Measurements from ENCODE around the gene PLEKHA7.
A peak's percentile ranks its signal among the peaks of the same experiment; 100 is the strongest.

Gene PLEKHA7

DNA sequence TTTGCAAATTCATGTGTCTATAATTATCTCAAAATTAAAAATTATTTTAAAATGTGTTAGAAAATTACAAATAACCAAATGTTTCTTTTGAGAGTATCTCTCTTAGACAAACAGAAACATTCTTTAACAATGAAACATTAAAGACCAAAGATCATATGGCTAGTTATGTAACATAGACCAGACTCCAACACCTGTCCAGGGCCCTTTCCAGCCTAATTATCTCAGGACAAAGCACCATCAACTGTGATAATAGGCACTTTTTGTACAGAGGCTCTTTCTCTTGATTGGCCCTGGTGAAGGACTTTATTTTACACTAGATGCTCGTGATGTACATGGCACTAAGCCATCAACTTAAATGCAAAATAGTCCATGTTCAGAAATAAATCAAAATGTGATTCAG, 5.0 kb upstream of the PLEKHA7 start:
- Histone ChIP-seq H3K4me1 (no peaks in the 10 kb centered on the region), H3K36me3 (no peaks in the 10 kb centered on the region), H3K27me3 (no peaks in the 10 kb centered on the region), H3K4me3 (ENCODE audit: low read depth, low read length) (no peak overlapping the region), H3K9me3 (no peaks in the 10 kb centered on the region)
- TF ChIP-seq, protein P1, sequence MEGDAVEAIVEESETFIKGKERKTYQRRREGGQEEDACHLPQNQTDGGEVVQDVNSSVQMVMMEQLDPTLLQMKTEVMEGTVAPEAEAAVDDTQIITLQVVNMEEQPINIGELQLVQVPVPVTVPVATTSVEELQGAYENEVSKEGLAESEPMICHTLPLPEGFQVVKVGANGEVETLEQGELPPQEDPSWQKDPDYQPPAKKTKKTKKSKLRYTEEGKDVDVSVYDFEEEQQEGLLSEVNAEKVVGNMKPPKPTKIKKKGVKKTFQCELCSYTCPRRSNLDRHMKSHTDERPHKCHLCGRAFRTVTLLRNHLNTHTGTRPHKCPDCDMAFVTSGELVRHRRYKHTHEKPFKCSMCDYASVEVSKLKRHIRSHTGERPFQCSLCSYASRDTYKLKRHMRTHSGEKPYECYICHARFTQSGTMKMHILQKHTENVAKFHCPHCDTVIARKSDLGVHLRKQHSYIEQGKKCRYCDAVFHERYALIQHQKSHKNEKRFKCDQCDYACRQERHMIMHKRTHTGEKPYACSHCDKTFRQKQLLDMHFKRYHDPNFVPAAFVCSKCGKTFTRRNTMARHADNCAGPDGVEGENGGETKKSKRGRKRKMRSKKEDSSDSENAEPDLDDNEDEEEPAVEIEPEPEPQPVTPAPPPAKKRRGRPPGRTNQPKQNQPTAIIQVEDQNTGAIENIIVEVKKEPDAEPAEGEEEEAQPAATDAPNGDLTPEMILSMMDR (IDR thresholded peaks at IDR 0.05; ENCODE audit: low read depth, low read length): no peak
- DNase-seq: no peak

DNA sequence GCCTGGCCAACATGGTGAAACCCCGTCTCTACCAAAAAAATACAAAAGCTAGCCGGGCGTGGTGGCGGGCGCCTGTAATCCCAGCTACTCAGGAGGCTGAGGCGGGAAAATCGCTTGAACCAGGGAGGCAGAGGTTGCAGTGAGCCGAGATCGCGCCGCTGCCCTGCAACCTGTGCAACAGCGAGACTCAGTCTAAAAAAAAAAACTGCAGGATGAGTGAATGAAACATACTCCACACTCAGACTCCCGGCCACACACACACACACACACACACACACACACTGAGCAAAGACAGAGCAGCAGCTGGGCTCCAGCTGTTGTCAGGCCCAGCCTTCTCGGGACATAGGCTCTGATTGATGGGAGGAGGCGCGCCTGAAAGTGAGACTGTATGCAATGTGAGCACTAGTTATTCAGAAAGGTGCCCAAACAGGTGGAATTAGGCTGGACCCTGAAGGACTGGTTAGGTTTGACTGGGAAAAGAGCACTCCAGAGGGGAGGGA, 1.5 kb upstream of the PLEKHA7 start:
- no peaks in the 10 kb centered on the region for H3K9me3 ChIP-seq
- H3K27me3 ChIP-seq: no peaks in the 10 kb centered on the region
- no peaks in the 10 kb centered on the region for H3K36me3 ChIP-seq
- H3K4me3 ChIP-seq (ENCODE audit: low read depth, low read length): no peak overlapping the region
- H3K4me1 ChIP-seq: no peaks in the 10 kb centered on the region
- no peak for DNase-seq
- TF ChIP-seq, protein P1 (IDR thresholded peaks at IDR 0.05; ENCODE audit: low read depth, low read length): no peak

DNA sequence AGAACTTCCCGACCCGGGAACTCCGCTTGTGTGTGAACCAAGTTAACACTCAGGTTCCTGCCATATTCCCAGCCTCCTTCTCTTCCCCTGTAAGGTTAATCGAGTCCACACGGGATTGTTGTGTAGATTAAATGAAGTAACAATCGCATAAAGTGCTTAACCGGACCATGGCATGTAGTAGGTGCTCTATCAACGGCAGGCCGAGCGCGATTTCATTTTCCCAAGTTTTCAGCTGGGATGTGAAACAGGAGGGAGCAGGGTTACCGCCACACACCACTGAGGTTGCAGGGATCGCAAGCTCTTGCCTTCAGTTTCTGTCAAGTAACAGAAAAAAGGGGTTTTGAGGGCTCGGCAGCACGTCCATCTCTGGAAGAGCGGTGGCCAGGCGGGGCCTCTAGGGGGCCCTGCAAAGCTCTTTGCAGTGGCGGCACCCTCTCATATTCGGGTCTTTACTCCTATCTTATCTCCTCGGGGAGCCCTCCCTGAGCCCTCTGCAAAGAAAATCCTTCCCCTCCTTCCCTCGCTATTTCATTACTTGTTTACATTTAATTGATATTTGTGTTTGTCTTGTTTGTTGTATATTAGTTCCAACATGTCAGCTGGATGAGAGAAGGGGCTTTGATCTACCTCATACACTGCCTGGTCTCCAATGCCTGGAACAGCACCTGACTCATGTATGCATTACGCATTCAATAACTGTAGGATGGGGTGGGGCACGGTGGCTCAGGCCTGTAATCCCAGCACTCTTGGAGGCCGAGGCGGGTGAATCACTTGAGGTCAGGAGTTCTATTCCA, 816 bp upstream of the PLEKHA7 start:
- peak; percentile 23 for DNase-seq
- H3K36me3 ChIP-seq: no peaks in the 10 kb centered on the region
- no peaks in the 10 kb centered on the region for H3K9me3 ChIP-seq
- peak overlapping the region; percentile 61 for H3K4me3 ChIP-seq (ENCODE audit: low read depth, low read length)
- H3K4me1 ChIP-seq: no peaks in the 10 kb centered on the region
- H3K27me3 ChIP-seq: no peaks in the 10 kb centered on the region
- TF ChIP-seq, protein P1 (IDR thresholded peaks at IDR 0.05; ENCODE audit: low read depth, low read length): peak; percentile 57

DNA sequence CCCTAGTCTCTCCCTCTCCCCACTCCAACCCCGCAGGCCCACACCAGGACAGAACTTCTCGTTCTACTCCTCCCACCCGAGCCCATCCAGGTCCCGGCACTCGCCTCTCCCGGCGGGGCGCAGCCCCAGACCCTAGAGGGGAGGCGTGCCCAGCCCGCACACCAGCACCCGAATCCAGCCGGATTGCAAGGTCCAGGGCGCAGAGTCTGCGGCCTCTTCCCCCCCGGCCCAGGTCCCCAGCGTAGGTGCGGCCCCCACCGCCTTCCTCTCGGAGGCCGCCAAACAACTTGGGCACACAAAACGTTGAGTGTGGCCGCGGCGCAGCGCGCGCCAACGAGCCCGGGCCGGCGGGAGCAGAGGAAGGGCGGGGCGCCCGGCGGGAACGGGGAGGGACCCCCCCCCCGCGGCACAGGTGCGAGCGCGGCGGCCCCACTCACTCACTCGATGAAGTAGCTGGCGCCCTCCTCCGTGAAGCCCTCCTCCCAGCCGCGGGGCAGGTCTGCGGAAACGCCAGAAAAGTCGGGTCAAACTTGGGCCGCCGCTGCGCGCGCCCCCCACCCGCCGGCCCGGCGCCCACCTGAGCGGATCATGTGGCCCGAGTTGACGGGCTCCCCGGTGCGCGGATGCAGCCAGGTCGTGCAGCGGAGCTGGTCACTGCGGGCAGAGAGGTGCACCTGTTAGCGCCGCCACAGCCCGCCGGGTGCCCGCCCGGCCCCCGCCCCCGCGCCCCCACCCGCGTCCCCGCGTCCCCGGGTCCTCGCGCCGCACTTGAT, 480 bp downstream of the PLEKHA7 start:
- H3K36me3 ChIP-seq: no peaks in the 10 kb centered on the region
- no peaks in the 10 kb centered on the region for H3K9me3 ChIP-seq
- no peaks in the 10 kb centered on the region for H3K27me3 ChIP-seq
- no peak for DNase-seq
- TF ChIP-seq, protein P1 (IDR thresholded peaks at IDR 0.05; ENCODE audit: low read depth, low read length): no peak
- H3K4me3 ChIP-seq (ENCODE audit: low read depth, low read length): no peak overlapping the region; the same call in 1 of the 2 replicates
- no peaks in the 10 kb centered on the region for H3K4me1 ChIP-seq

DNA sequence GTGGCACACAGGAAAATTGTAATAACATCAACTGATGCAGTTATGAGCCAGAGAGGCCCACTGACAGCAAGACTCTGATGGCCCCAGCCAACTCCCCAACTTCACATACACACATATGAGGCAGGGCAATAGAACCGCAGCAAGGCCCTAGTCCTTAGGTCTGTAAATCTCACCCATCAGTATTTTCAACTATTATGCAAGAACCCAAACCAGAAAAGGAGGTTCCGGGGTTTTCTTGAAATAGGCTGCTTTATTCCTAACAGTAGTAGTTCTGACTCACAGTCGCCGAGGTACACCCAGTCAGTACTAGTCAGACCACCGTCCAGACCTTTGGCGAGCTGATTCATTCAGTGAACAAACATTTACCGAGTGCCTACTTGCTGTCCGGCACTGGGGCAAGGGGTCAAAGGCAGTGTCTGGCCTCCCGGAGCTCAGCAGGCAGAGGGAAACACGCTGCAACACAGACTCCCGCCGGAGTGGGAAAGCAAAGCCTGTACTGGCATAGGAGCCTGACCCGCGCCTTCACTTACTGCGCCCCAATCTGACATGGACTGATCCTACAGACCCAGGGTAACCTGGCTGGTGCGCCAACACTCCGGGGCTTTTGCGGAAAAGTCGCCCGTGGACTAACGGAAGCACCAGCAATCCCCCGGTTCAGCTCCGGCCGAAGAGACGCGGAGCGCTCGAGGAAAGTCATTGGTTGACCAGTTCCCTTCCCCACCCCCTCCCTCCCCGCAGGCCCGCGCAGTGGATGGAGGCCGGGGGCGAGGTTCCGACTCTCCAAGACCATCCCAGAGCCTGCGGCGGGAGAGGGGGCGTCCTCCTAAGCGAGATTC, 1.3 kb downstream of the PLEKHA7 start:
- no peaks in the 10 kb centered on the region for H3K36me3 ChIP-seq
- TF ChIP-seq, protein P1 (IDR thresholded peaks at IDR 0.05; ENCODE audit: low read depth, low read length): no peak
- H3K4me3 ChIP-seq (ENCODE audit: low read depth, low read length): no peak overlapping the region
- DNase-seq: no peak
- H3K4me1 ChIP-seq: no peaks in the 10 kb centered on the region
- H3K27me3 ChIP-seq: no peaks in the 10 kb centered on the region
- H3K9me3 ChIP-seq: no peaks in the 10 kb centered on the region

All from BE2C (cell line).